Fibroblast of lung (primary cell): Measurements from ENCODE around the gene SNRNP35. TPM values are rescaled to one million over a fixed set of nuclear protein-coding genes. Genes with fewer than 3 reads are reported as not detected.
"Not testable (repeated sequence)": the region's sequence is repeated elsewhere in the genome, so short reads cannot be mapped to it uniquely, and the experiment has no call there.

Source experiments
- DNase-seq, 2 donors: peaks; one replicate each; pipeline versions ENCODE4 v3.0.0 to v3.0.0-alpha.2; 2010; ENCODE audit warnings: low read depth in 2 of 2
- H2AFZ ChIP-seq: 2 replicates; pipeline ENCODE4 v1.5.1; 2012; ENCODE audit warnings: low read length, control low read depth, inconsistent platforms
- H3K27ac ChIP-seq: 2 replicates; pipeline ENCODE4 v1.5.1; 2011; ENCODE audit warnings: low read length, control low read depth; ENCODE audit not compliant: insufficient read depth
- H3K27me3 ChIP-seq: 2 replicates; pipeline ENCODE4 v1.5.1; 2011; ENCODE audit warnings: mild to moderate bottlenecking, low read length; ENCODE audit not compliant: control insufficient read depth, insufficient read depth
- H3K36me3 ChIP-seq: 2 replicates; pipeline ENCODE4 v1.5.1; 2011; ENCODE audit warnings: low read length; ENCODE audit not compliant: control insufficient read depth, insufficient read depth
- H3K4me1 ChIP-seq: 2 replicates; pipeline ENCODE4 v1.5.1; 2011; ENCODE audit warnings: low read length; ENCODE audit not compliant: control insufficient read depth, insufficient read depth; ENCODE audit errors: extremely low read depth
- H3K4me2 ChIP-seq: 2 replicates; pipeline ENCODE4 v1.5.1; 2011; ENCODE audit warnings: low read length, control low read depth; ENCODE audit not compliant: insufficient read depth; ENCODE audit errors: extremely low read depth
- H3K4me3 ChIP-seq, 4 experiments: fragments of 200-600 bp in 1 of 4; sonication (generic) in 1 of 4; replicated peaks in 1 of 4; 2 replicates each; pipeline ENCODE4 v1.5.1; 2011 to 2016; ENCODE audit warnings: low read length in 4 of 4, low read depth in 3 of 4, mild to moderate bottlenecking in 3 of 4, control low read depth in 2 of 4, inconsistent platforms in 1 of 4, mixed read lengths in 1 of 4; ENCODE audit not compliant: insufficient read depth in 1 of 4; ENCODE audit errors: control extremely low read depth in 1 of 4
- H3K79me2 ChIP-seq: 2 replicates; pipeline ENCODE4 v1.5.1; 2012; ENCODE audit warnings: mild to moderate bottlenecking, low read length, inconsistent platforms; ENCODE audit not compliant: control insufficient read depth, insufficient read depth
- H3K9ac ChIP-seq: 2 replicates; pipeline ENCODE4 v1.5.1; 2011; ENCODE audit warnings: mild to moderate bottlenecking, low read length, control low read depth; ENCODE audit not compliant: insufficient read depth
- H3K9me3 ChIP-seq: 2 replicates; pipeline ENCODE4 v1.5.1; 2012; ENCODE audit warnings: low read depth, low read length; ENCODE audit not compliant: control insufficient read depth, insufficient read depth
- H4K20me1 ChIP-seq: 2 replicates; pipeline ENCODE4 v1.5.1; 2011; ENCODE audit warnings: low read length; ENCODE audit not compliant: control insufficient read depth, insufficient read depth; ENCODE audit errors: extremely low read depth
- EZH2 ChIP-seq: IDR thresholded peaks from 2 replicates; pipeline ENCODE4 v1.5.1; 2012; ENCODE audit warnings: low read length, control low read depth, mild to moderate bottlenecking; ENCODE audit errors: missing control alignments
- polyA plus RNA-seq, 2 donors: library from polyadenylated mRNA; depleted of rRNA in 1 of 2; stranded (reverse) in 1 of 2; unstranded in 1 of 2; fragments of >200 nt; gene quantifications; 2 replicates each; pipeline ENCODE4 v1.2.1, GENCODE V29; 2011 to 2012; ENCODE audit warnings: missing spikeins in 1 of 2
- total RNA-seq: library from RNA; depleted of rRNA; stranded (reverse); fragments of >200 nt; gene quantifications from 2 replicates; pipeline ENCODE4 v1.2.1, GENCODE V29; 2014
- TF ChIP-seq, protein P1 (sequence below), 2 donors: IDR thresholded peaks in 1 of 2; conservative IDR thresholded peaks in 1 of 2; 1 replicate in 1 of 2; 2 replicates in 1 of 2; pipeline ENCODE4 v1.5.1; 2011 to 2012; ENCODE audit warnings: low read length in 2 of 2, control low read depth in 1 of 2, inconsistent platforms in 1 of 2, low read depth in 1 of 2, mild to moderate bottlenecking in 1 of 2

SNRNP35 gene
- total and polyA plus RNA-seq, 2 donors (not counting 1 experiment from before 2014, with no cell fraction given), result 16.1 to 20.8 TPM

GRCh38 chr12:123479442-123480180 lies 21.7 kb downstream of the SNRNP35 start:
- no peaks in the 10 kb centered on the region for H3K9me3 ChIP-seq
- no peaks in the 10 kb centered on the region for H3K4me1 ChIP-seq
- no peak overlapping the region for H3K4me3 ChIP-seq
- no peaks in the 10 kb centered on the region for H3K79me2 ChIP-seq
- TF ChIP-seq, protein P1, sequence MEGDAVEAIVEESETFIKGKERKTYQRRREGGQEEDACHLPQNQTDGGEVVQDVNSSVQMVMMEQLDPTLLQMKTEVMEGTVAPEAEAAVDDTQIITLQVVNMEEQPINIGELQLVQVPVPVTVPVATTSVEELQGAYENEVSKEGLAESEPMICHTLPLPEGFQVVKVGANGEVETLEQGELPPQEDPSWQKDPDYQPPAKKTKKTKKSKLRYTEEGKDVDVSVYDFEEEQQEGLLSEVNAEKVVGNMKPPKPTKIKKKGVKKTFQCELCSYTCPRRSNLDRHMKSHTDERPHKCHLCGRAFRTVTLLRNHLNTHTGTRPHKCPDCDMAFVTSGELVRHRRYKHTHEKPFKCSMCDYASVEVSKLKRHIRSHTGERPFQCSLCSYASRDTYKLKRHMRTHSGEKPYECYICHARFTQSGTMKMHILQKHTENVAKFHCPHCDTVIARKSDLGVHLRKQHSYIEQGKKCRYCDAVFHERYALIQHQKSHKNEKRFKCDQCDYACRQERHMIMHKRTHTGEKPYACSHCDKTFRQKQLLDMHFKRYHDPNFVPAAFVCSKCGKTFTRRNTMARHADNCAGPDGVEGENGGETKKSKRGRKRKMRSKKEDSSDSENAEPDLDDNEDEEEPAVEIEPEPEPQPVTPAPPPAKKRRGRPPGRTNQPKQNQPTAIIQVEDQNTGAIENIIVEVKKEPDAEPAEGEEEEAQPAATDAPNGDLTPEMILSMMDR (conservative IDR thresholded peaks at IDR 0.05 in 1 of 2, IDR thresholded peaks at IDR 0.05 in 1 of 2; ENCODE audit: low read depth in 1 of 2, low read length in 2 of 2), result no peak
- no peak for TF ChIP-seq EZH2
- H4K20me1 ChIP-seq, result no peaks in the 10 kb centered on the region
- no peaks in the 10 kb centered on the region for H3K27me3 ChIP-seq
- no peak overlapping the region for H3K9ac ChIP-seq
- H2AFZ ChIP-seq, result no peak overlapping the region
- no peak for DNase-seq
- no peak overlapping the region for H3K4me2 ChIP-seq
- no peak overlapping the region for H3K27ac ChIP-seq
- peaks cover 5% of the 10 kb centered on the region for H3K36me3 ChIP-seq

- H3K27me3 ChIP-seq, H3K79me2 ChIP-seq, H3K9me3 ChIP-seq, H2AFZ ChIP-seq, H4K20me1 ChIP-seq, H3K36me3 ChIP-seq, DNase-seq, H3K4me3 ChIP-seq, H3K27ac ChIP-seq, H3K4me1 ChIP-seq, H3K9ac ChIP-seq, H3K4me2 ChIP-seq: not testable (repeated sequence)
Observed at GRCh38 chr12:123481251-123481650, 23.3 kb downstream of the SNRNP35 start.

DNA sequence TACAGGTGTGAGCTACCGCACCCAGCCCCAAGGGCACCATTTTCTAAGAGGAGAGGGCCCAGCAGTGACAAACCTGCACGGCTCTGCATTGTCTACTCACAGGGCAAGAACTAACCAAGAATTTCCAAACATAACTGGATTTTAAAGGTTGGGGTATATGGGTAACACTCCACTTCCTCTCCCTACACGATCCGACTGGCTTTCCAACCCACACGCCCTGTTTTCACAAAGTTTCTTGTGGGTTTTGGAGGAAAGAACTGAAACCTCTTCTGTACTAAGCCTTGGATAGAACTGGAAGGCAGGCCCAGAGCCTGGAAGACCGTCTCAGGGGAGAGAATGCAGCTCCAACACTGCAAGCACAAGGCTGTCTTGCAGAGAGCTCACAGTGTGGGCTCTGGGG lies 24.9 kb downstream of the SNRNP35 start:
- no peaks in the 10 kb centered on the region for H3K79me2 ChIP-seq
- no peak overlapping the region for H2AFZ ChIP-seq
- no peaks in the 10 kb centered on the region for H3K27me3 ChIP-seq
- no peaks in the 10 kb centered on the region for H3K4me1 ChIP-seq
- no peak for DNase-seq
- no peaks in the 10 kb centered on the region for H3K9me3 ChIP-seq
- no peaks in the 10 kb centered on the region for H4K20me1 ChIP-seq
- H3K36me3 ChIP-seq, result no peaks in the 10 kb centered on the region
- TF ChIP-seq, protein P1 (conservative IDR thresholded peaks at IDR 0.05 in 1 of 2, IDR thresholded peaks at IDR 0.05 in 1 of 2; ENCODE audit: low read depth in 1 of 2, low read length in 2 of 2), result no peak
- TF ChIP-seq EZH2, result no peak
- no peak overlapping the region for H3K4me2 ChIP-seq
- no peak overlapping the region for H3K4me3 ChIP-seq
- H3K27ac ChIP-seq, result no peak overlapping the region
- no peak overlapping the region for H3K9ac ChIP-seq
